A549 (cell line): ENCODE data around the gene ADISSP. TPM values are rescaled to one million over a fixed set of nuclear protein-coding genes. Genes with fewer than 3 reads are reported as not detected.

Experiments
- ATAC-seq, 2 experiments: fragments of 200-7000 bp in 1 of 2; fragments of >200 bp in 1 of 2; cut with Nextera tagmentation in 1 of 2; cut with Tn5 transposase in 1 of 2; 3 replicates each; pipeline versions ENCODE4 v1.8.0 to v1.9.1; 2018 to 2020; ENCODE audit warnings: mild to moderate bottlenecking in 1 of 2, moderate library complexity in 1 of 2
- CTCF ChIA-PET: fragments of 300-600 bp; sonication (Branson Sonifier 250); formaldehyde crosslinking; extraction: SDS; loops from one replicate; lab custom pipeline; 2021; ENCODE audit warnings: antibody characterized with exemption, inconsistent platforms; lab: Yijun Ruan, JAX
- POLR2A ChIA-PET: fragments of 350-600 bp; formaldehyde crosslinking; extraction: SDS; loops from one replicate; lab custom pipeline; 2021; ENCODE audit warnings: antibody characterized with exemption, inconsistent platforms; lab: Yijun Ruan, JAX
- DNase-seq, 2 experiments: peaks; one replicate each; pipeline versions ENCODE4 v3.0.0 to v3.0.0-alpha.2; 2011 to 2016; ENCODE audit warnings: low read depth in 1 of 2, low spot score in 1 of 2
- FAIRE-seq: peaks from 2 replicates; lab custom pipeline; 2011; peaks lifted over from hg19 to GRCh38; lab: Jason Lieb, UNC
- H3K27ac ChIP-seq, 2 experiments: fragments of >200 bp; sonication (Bioruptor Twin); formaldehyde crosslinking; 3 replicates each; pipeline ENCODE4 v1.5.1; 2016 to 2017
- H3K4me1 ChIP-seq: fragments of >200 bp; sonication (Bioruptor Twin); formaldehyde crosslinking; 3 replicates; pipeline ENCODE4 v1.6.1; 2016
- H3K4me2 ChIP-seq: fragments of >200 bp; sonication (Bioruptor Twin); formaldehyde crosslinking; 3 replicates; pipeline ENCODE4 v1.6.1; 2016
- H3K4me3 ChIP-seq: fragments of >200 bp; sonication (Bioruptor Twin); formaldehyde crosslinking; 3 replicates; pipeline ENCODE4 v1.5.1; 2016
- H3K9me3 ChIP-seq: fragments of >200 bp; sonication (Bioruptor Twin); formaldehyde crosslinking; 3 replicates; pipeline ENCODE4 v1.6.1; 2016
- BHLHE40 ChIP-seq: IDR thresholded peaks from 2 replicates; pipeline ENCODE4 v1.6.1; 2012; ENCODE audit warnings: low read depth, low read length, inconsistent platforms
- CBX2 ChIP-seq: fragments of 200-600 bp; sonication (generic); IDR thresholded peaks from 2 replicates; pipeline ENCODE4 v1.6.1; 2016; ENCODE audit warnings: low read depth, mild to moderate bottlenecking, borderline replicate concordance
- CEBPB ChIP-seq, 2 experiments: fragments of >200 bp in 1 of 2; sonication (Bioruptor Twin) in 1 of 2; formaldehyde crosslinking in 1 of 2; IDR thresholded peaks; 2 replicates each; pipeline ENCODE4 v1.6.1; 2012 to 2016
- CHD4 ChIP-seq: fragments of 200-600 bp; sonication (generic); IDR thresholded peaks from 2 replicates; pipeline ENCODE4 v1.6.1; 2016; ENCODE audit warnings: antibody characterized with exemption, mild to moderate bottlenecking, borderline replicate concordance
- EHF ChIP-seq: fragments of 250-450 bp; sonication (Bioruptor Pico); IDR thresholded peaks from 2 replicates; pipeline ENCODE4 v1.5.0; 2020; ENCODE audit warnings: mild to moderate bottlenecking
- EP300 ChIP-seq, 2 experiments: fragments of >200 bp; sonication (Bioruptor Twin); formaldehyde crosslinking; IDR thresholded peaks; 2 replicates in 1 of 2; 3 replicates in 1 of 2; pipeline ENCODE4 v1.6.1; 2016 to 2017
- FOSB ChIP-seq: fragments of 250-450 bp; sonication (Bioruptor Pico); IDR thresholded peaks from 2 replicates; pipeline ENCODE4 v1.5.0; 2020; ENCODE audit warnings: mild to moderate bottlenecking, moderate library complexity
- GATA3 ChIP-seq: IDR thresholded peaks from 2 replicates; pipeline ENCODE4 v1.6.1; 2012; ENCODE audit warnings: borderline replicate concordance
- JUN ChIP-seq, 2 experiments: fragments of >200 bp; sonication (Bioruptor Twin); formaldehyde crosslinking; IDR thresholded peaks; 2 replicates in 1 of 2; 3 replicates in 1 of 2; pipeline ENCODE4 v1.6.1; 2016 to 2017
- JUNB ChIP-seq: fragments of >200 bp; sonication (Bioruptor Twin); formaldehyde crosslinking; IDR thresholded peaks from 2 replicates; pipeline ENCODE4 v1.6.1; 2016
- MAFK ChIP-seq: fragments of 450-650 bp; IDR thresholded peaks from 2 replicates; pipeline ENCODE4 v1.6.1; 2014; ENCODE audit not compliant: partially characterized antibody
- MYC ChIP-seq: IDR thresholded peaks from 2 replicates; pipeline ENCODE4 v1.6.1; 2012; ENCODE audit warnings: mild to moderate bottlenecking, inconsistent platforms, low read length, improper control_type of control experiment, borderline replicate concordance
- NPAS2 ChIP-seq: fragments of 250-450 bp; sonication (Bioruptor Pico); IDR thresholded peaks from 2 replicates; pipeline ENCODE4 v1.8.0; 2022; ENCODE audit warnings: mild to moderate bottlenecking, moderate library complexity, borderline replicate concordance
- NR3C1 ChIP-seq: fragments of >200 bp; sonication (Bioruptor Twin); formaldehyde crosslinking; IDR thresholded peaks from 3 replicates; pipeline ENCODE4 v1.6.1; 2017
- RARB ChIP-seq: fragments of 250-450 bp; sonication (Bioruptor Pico); IDR thresholded peaks from 2 replicates; pipeline ENCODE4 v1.8.0; 2021; ENCODE audit warnings: mild to moderate bottlenecking, moderate library complexity
- RFX5 ChIP-seq: fragments of 450-650 bp; IDR thresholded peaks from 2 replicates; pipeline ENCODE4 v1.7.1; 2014; ENCODE audit warnings: antibody characterized with exemption, mild to moderate bottlenecking, moderate library complexity
- SREBF2 ChIP-seq: fragments of 450-650 bp; IDR thresholded peaks from 2 replicates; pipeline ENCODE4 v1.6.1; 2014; ENCODE audit warnings: mild to moderate bottlenecking, moderate library complexity
- TFCP2L1 ChIP-seq: fragments of 250-450 bp; sonication (Bioruptor Pico); IDR thresholded peaks from 2 replicates; pipeline ENCODE4 v1.5.0; 2021; ENCODE audit warnings: mild to moderate bottlenecking
- ZSCAN20 ChIP-seq: fragments of 250-450 bp; sonication (Bioruptor Pico); IDR thresholded peaks from 2 replicates; pipeline ENCODE4 v1.8.0; 2022; ENCODE audit warnings: mild to moderate bottlenecking, moderate library complexity
- WGBS: methylation state at CpG from one replicate; pipeline ENCODE4 v1.1.6; 2017; ENCODE audit errors: missing lambda C conversion rate; 5-methylcytosine and 5-hydroxymethylcytosine counted together
- polyA plus RNA-seq, 4 experiments: library from polyadenylated mRNA; depleted of rRNA in 3 of 4; stranded (reverse); fragments of >200 nt; fragmentation: RNase III in 1 of 4; extraction: RNeasy Plus Mini Kit Qiagen cat#74134 plus additional on column Dnase treatment in 1 of 4; gene quantifications; 2 replicates in 3 of 4; 3 replicates in 1 of 4; pipeline ENCODE4 v1.2.3, GENCODE V29; 2011 to 2017
- TF ChIP-seq, protein P1 (sequence below): fragments of 150-350 bp; IDR thresholded peaks from 2 replicates; pipeline ENCODE4 v1.6.1; 2014; ENCODE audit warnings: low read depth, mild to moderate bottlenecking, low read length
- TF ChIP-seq, protein P2 (sequence below): fragments of 250-450 bp; sonication (Bioruptor Pico); IDR thresholded peaks from 2 replicates; pipeline ENCODE4 v1.5.0; 2021; ENCODE audit warnings: mild to moderate bottlenecking, moderate library complexity, borderline replicate concordance

Gene ADISSP
- polyA plus RNA-seq, 2 of the 4 experiments (the other 2 are of a cell fraction) = 43.9 to 104 TPM

DNA sequence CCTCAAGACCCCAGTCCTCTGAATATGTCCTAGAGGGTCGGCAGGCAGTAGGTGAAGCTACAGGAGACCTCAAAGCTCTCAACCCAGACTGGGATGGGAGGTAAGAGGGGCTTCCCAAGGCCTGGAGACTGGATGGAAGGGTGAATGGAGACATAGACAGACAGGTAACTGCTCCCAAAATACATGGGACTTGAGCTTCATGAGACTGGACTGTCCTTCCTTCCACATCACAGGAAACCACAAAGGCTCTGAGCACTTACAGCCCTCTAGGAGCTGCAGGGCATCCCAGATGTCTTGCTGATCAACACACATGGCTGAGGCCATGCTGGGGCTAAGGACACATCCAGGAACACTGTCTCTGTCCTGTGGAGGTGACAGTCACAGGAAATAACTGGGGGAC lies 23.5 kb downstream of the ADISSP start:
- Histone ChIP-seq H3K4me2 (peak overlapping the region; percentile 71), H3K4me1 (peaks cover 4% of the 10 kb centered on the region; the same call in 2 of the 3 replicates), H3K4me3 (no peak overlapping the region; the same call in 2 of the 3 replicates), H3K9me3 (no peaks in the 10 kb centered on the region), H3K27ac (peak overlapping the region in 1 of 2 experiments; percentile 75; a peak in 2 of 6 replicates)
- WGBS = 62% methylated on average over 1 of the region's 1 CpG
- FAIRE-seq = no peak
- POLR2A ChIA-PET = interaction anchor here (1.0 to 1.5 kb wide), 2 partner anchors 17 to 24 kb away, joined by 3 to 11 read pairs; partner anchors contain the start of gene ADISSP
- no peak for ATAC-seq
- no peak for DNase-seq
- TF ChIP-seq CBX2 = no peak
- no peak for TF ChIP-seq RFX5
- TF ChIP-seq TFCP2L1 (CRISPR knock-in tag) = no peak
- no peak for TF ChIP-seq CEBPB (IDR thresholded peaks at IDR 0.05)
- no peak for TF ChIP-seq NR3C1
- no peak for TF ChIP-seq SREBF2
- no peak for TF ChIP-seq GATA3
- TF ChIP-seq BHLHE40 = no peak
- TF ChIP-seq, protein P1, sequence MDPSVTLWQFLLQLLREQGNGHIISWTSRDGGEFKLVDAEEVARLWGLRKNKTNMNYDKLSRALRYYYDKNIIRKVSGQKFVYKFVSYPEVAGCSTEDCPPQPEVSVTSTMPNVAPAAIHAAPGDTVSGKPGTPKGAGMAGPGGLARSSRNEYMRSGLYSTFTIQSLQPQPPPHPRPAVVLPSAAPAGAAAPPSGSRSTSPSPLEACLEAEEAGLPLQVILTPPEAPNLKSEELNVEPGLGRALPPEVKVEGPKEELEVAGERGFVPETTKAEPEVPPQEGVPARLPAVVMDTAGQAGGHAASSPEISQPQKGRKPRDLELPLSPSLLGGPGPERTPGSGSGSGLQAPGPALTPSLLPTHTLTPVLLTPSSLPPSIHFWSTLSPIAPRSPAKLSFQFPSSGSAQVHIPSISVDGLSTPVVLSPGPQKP = no peak
- no peak for TF ChIP-seq MAFK
- TF ChIP-seq, protein P2, sequence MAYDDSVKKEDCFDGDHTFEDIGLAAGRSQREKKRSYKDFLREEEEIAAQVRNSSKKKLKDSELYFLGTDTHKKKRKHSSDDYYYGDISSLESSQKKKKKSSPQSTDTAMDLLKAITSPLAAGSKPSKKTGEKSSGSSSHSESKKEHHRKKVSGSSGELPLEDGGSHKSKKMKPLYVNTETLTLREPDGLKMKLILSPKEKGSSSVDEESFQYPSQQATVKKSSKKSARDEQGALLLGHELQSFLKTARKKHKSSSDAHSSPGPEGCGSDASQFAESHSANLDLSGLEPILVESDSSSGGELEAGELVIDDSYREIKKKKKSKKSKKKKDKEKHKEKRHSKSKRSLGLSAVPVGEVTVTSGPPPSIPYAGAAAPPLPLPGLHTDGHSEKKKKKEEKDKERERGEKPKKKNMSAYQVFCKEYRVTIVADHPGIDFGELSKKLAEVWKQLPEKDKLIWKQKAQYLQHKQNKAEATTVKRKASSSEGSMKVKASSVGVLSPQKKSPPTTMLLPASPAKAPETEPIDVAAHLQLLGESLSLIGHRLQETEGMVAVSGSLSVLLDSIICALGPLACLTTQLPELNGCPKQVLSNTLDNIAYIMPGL = no peak
- TF ChIP-seq, all 56 proteins: peak for 0
- CTCF ChIA-PET = interaction anchor here (1.1 to 72.1 kb wide), 7 partner anchors 4 to 181 kb away, joined by 5 to 2233 read pairs (median 169); partner anchors contain the start of genes ADAM33, ADISSP, CENPB and GFRA4

DNA sequence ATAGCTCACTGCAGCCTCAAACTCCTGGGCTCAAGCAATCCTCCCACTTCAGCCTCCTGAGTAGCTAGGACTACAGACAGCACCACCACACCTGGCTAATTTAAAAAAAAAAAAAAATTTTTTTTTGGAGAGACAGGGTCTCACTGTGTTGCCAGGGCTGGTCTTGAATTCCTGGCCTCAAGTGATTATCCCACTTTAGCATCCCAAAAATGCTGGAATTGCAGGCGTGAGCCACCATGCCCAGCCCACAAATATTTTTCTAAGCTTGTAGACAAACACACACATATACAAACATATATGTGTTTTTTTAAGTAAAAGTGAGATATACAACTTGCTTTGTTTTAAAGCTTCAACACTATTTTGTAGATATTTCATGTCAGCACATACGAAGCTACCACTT lies 24.3 kb downstream of the ADISSP start:
- no peak overlapping the region for H3K4me3 ChIP-seq
- H3K27ac ChIP-seq = no peak overlapping the region
- FAIRE-seq (no peak), ATAC-seq (no peak), DNase-seq (no peak)
- TF ChIP-seq NR3C1 (no peak), JUNB (no peak), ZSCAN20 (CRISPR knock-in tag) (no peak), EP300 (IDR thresholded peaks at IDR 0.05) (no peak), EHF (CRISPR knock-in tag) (no peak), NPAS2 (CRISPR knock-in tag) (no peak), FOSB (CRISPR knock-in tag) (no peak), MYC (no peak), RARB (CRISPR knock-in tag) (no peak), JUN (IDR thresholded peaks at IDR 0.05) (no peak), CHD4 (no peak)
- TF ChIP-seq, protein P2 = no peak
- H3K4me1 ChIP-seq = peaks cover 12% of the 10 kb centered on the region; the same call in 2 of the 3 replicates
- WGBS = 85% methylated on average over 2 of the region's 2 CpGs
- ChIA-PET CTCF (interaction anchor here (5.2 to 72.1 kb wide), 5 partner anchors 4 to 65 kb away, joined by 36 to 2233 read pairs (median 1634); partner anchors contain the start of genes ADAM33, ADISSP, CENPB and GFRA4), POLR2A (no interaction called here)
- H3K4me2 ChIP-seq = no peak overlapping the region
- no peaks in the 10 kb centered on the region for H3K9me3 ChIP-seq
